GM23338 (cell line): ENCODE data around the gene PDGFRA. TPM values are rescaled to one million over a fixed set of nuclear protein-coding genes. Genes with fewer than 3 reads are reported as not detected.

Source experiments
- ATAC-seq: fragments of 200-7000 bp; cut with Tn5 transposase; 3 replicates; pipeline ENCODE4 v1.9.1; 2020
- DNase-seq: peaks from one replicate; pipeline ENCODE4 v3.0.0-alpha.2; 2015; ENCODE audit warnings: low spot score
- H2AFZ ChIP-seq: fragments of 200-600 bp; sonication (generic); 2 replicates; pipeline ENCODE4 v1.8.0; 2016; ENCODE audit warnings: antibody characterized with exemption, mild to moderate bottlenecking, moderate library complexity
- H3F3A ChIP-seq: fragments of 200-600 bp; sonication (generic); replicated peaks from 2 replicates; pipeline ENCODE4 v1.8.0; 2017; ENCODE audit warnings: antibody characterized with exemption, mixed run types, low read depth
- H3K27ac ChIP-seq: fragments of 200-600 bp; sonication (generic); 2 replicates; pipeline ENCODE4 v1.6.1; 2016; ENCODE audit warnings: low read depth
- H3K27me3 ChIP-seq: fragments of 200-600 bp; sonication (generic); 2 replicates; pipeline ENCODE4 v1.8.0; 2016; ENCODE audit warnings: mild to moderate bottlenecking, mixed run types, moderate library complexity; ENCODE audit not compliant: insufficient read depth
- H3K36me3 ChIP-seq: fragments of 200-600 bp; sonication (generic); 2 replicates; pipeline ENCODE4 v1.8.0; 2016; ENCODE audit warnings: mild to moderate bottlenecking; ENCODE audit not compliant: insufficient read depth
- H3K4me1 ChIP-seq: fragments of 200-600 bp; sonication (generic); 2 replicates; pipeline ENCODE4 v1.8.0; 2016; ENCODE audit warnings: mild to moderate bottlenecking, moderate library complexity; ENCODE audit not compliant: insufficient read depth
- H3K4me2 ChIP-seq: fragments of 200-600 bp; sonication (generic); 2 replicates; pipeline ENCODE4 v1.7.1; 2017; ENCODE audit warnings: mixed run types
- H3K4me3 ChIP-seq: fragments of 200-600 bp; sonication (generic); 2 replicates; pipeline ENCODE4 v1.6.1; 2016; ENCODE audit warnings: mixed run types
- H3K79me2 ChIP-seq: fragments of 200-600 bp; sonication (generic); replicated peaks from 2 replicates; pipeline ENCODE4 v1.8.0; 2017; ENCODE audit warnings: mild to moderate bottlenecking; ENCODE audit not compliant: insufficient read depth
- H3K9me2 ChIP-seq: fragments of 200-600 bp; sonication (generic); 2 replicates; pipeline ENCODE4 v1.8.0; 2017; ENCODE audit not compliant: insufficient read depth
- H4K20me1 ChIP-seq: fragments of 200-600 bp; sonication (generic); replicated peaks from 2 replicates; pipeline ENCODE4 v1.8.0; 2017; ENCODE audit warnings: mild to moderate bottlenecking; ENCODE audit not compliant: insufficient read depth
- H3K27ac Mint-ChIP-seq: 2 replicates; pipeline ENCODE4 v1.8.0; 2020; ENCODE audit warnings: inconsistent platforms, mild to moderate bottlenecking, moderate library complexity, mixed read lengths
- H3K27me3 Mint-ChIP-seq: 3 replicates; pipeline ENCODE4 v1.8.0; 2022; ENCODE audit warnings: low read depth, mild to moderate bottlenecking, moderate library complexity, mixed read lengths, inconsistent platforms; ENCODE audit not compliant: insufficient read depth, poor library complexity
- H3K36me3 Mint-ChIP-seq: 3 replicates; pipeline ENCODE4 v1.8.0; 2021; ENCODE audit warnings: low read depth, mild to moderate bottlenecking, inconsistent platforms, moderate library complexity, mixed read lengths
- H3K4me1 Mint-ChIP-seq: 3 replicates; pipeline ENCODE4 v1.8.0; 2020; ENCODE audit warnings: mild to moderate bottlenecking, inconsistent platforms, mixed read lengths
- H3K4me3 Mint-ChIP-seq: 3 replicates; pipeline ENCODE4 v1.8.0; 2021; ENCODE audit warnings: moderate library complexity, mild to moderate bottlenecking, inconsistent platforms, mixed read lengths
- H3K9me3 Mint-ChIP-seq: 3 replicates; pipeline ENCODE4 v1.8.0; 2020; ENCODE audit warnings: moderate library complexity, mild to moderate bottlenecking, inconsistent platforms, mixed read lengths
- CREB1 ChIP-seq: fragments of 250-450 bp; sonication (Bioruptor Pico); IDR thresholded peaks from 2 replicates; pipeline ENCODE4 v1.5.0; 2020; ENCODE audit warnings: low read depth, mild to moderate bottlenecking, moderate library complexity
- EZH2 ChIP-seq: fragments of 200-600 bp; sonication (generic); IDR thresholded peaks from one replicate; pipeline ENCODE4 v1.8.0; 2017; ENCODE audit warnings: antibody characterized with exemption, mild to moderate bottlenecking, low read depth; ENCODE audit not compliant: unreplicated experiment
- EZH2phosphoT487 ChIP-seq: fragments of 200-600 bp; sonication (generic); IDR thresholded peaks from one replicate; pipeline ENCODE4 v1.8.1; 2018; ENCODE audit warnings: antibody characterized with exemption; ENCODE audit not compliant: unreplicated experiment
- JUNB ChIP-seq: IDR thresholded peaks from one replicate; pipeline ENCODE4 v1.6.1; 2016; ENCODE audit warnings: antibody characterized with exemption; ENCODE audit not compliant: unreplicated experiment
- NANOG ChIP-seq: IDR thresholded peaks from 2 replicates; pipeline ENCODE4 v1.6.1; 2016; ENCODE audit warnings: antibody characterized with exemption, borderline replicate concordance
- POLR2AphosphoS5 ChIP-seq: IDR thresholded peaks from 2 replicates; pipeline ENCODE4 v1.6.1; 2016; ENCODE audit warnings: antibody characterized with exemption, low read depth
- REST ChIP-seq: IDR thresholded peaks from one replicate; pipeline ENCODE4 v1.6.1; 2018; ENCODE audit warnings: antibody characterized with exemption; ENCODE audit not compliant: unreplicated experiment
- STAT1 ChIP-seq: IDR thresholded peaks from one replicate; pipeline ENCODE4 v1.6.1; 2016; ENCODE audit warnings: antibody characterized with exemption; ENCODE audit not compliant: unreplicated experiment
- ZNF114 ChIP-seq: fragments of 250-450 bp; sonication (Bioruptor Pico); IDR thresholded peaks from 2 replicates; pipeline ENCODE4 v1.5.0; 2020; ENCODE audit warnings: mild to moderate bottlenecking, moderate library complexity
- ZNF331 ChIP-seq: fragments of 250-450 bp; sonication (Bioruptor Pico); IDR thresholded peaks from 2 replicates; pipeline ENCODE4 v1.5.0; 2020; ENCODE audit warnings: low read depth, mild to moderate bottlenecking, moderate library complexity
- ZNF462 ChIP-seq: fragments of 250-450 bp; sonication (Bioruptor Pico); IDR thresholded peaks from 2 replicates; pipeline ENCODE4 v1.5.0; 2020; ENCODE audit warnings: mild to moderate bottlenecking, moderate library complexity
- polyA plus RNA-seq: library from polyadenylated mRNA; unstranded; fragments of >200 nt; fragmentation: Nextera tagmentation; extraction: Ambion mirVana; gene quantifications from 2 replicates; pipeline ENCODE4 v1.2.1, GENCODE V29; 2016
- total RNA-seq: library from RNA; depleted of rRNA; stranded (reverse); fragments of >200 nt; shearing (Covaris generic); gene quantifications from 2 replicates; pipeline ENCODE4 v1.2.3, GENCODE V29; 2014
- TF ChIP-seq, protein P1 (sequence below), 2 experiments: fragments of 200-600 bp in 1 of 2; sonication (generic) in 1 of 2; conservative IDR thresholded peaks; 2 replicates each; pipeline versions ENCODE4 v1.5.1 to v1.6.1; 2016 to 2017; ENCODE audit warnings: antibody characterized with exemption in 2 of 2, low read depth in 2 of 2, mild to moderate bottlenecking in 2 of 2, moderate library complexity in 1 of 2
- TF ChIP-seq, protein P2 (sequence below): IDR thresholded peaks from 2 replicates; pipeline ENCODE4 v1.6.1; 2016; ENCODE audit warnings: antibody characterized with exemption

PDGFRA gene
- total and polyA plus RNA-seq, 2 experiments from 2014 or later = 8.0 to 10.8 TPM

GRCh38 chr4:54187148-54187547 is 41.9 kb upstream of the PDGFRA start:
- no peak overlapping the region for H3K4me3 ChIP-seq
- H3K4me1 ChIP-seq = no peaks in the 10 kb centered on the region
- H3K27ac Mint-ChIP-seq = no peak overlapping the region
- DNase-seq = no peak
- H4K20me1 ChIP-seq = no peaks in the 10 kb centered on the region
- no peaks in the 10 kb centered on the region for H3K27me3 Mint-ChIP-seq
- peaks cover 3% of the 10 kb centered on the region; the same call in 2 of the 3 replicates for H3K36me3 Mint-ChIP-seq
- peaks cover 5% of the 10 kb centered on the region for H3K9me3 Mint-ChIP-seq
- H3K27me3 ChIP-seq = no peaks in the 10 kb centered on the region
- H3K4me3 Mint-ChIP-seq = no peak overlapping the region
- H3K9me2 ChIP-seq = no peaks in the 10 kb centered on the region
- no peaks in the 10 kb centered on the region for H3K4me1 Mint-ChIP-seq
- H2AFZ ChIP-seq = peak overlapping the region; percentile 47; the same call in 1 of the 2 replicates
- no peak overlapping the region for H3K27ac ChIP-seq
- H3K4me2 ChIP-seq = no peak overlapping the region
- ATAC-seq = no peak
- TF ChIP-seq, protein P1, sequence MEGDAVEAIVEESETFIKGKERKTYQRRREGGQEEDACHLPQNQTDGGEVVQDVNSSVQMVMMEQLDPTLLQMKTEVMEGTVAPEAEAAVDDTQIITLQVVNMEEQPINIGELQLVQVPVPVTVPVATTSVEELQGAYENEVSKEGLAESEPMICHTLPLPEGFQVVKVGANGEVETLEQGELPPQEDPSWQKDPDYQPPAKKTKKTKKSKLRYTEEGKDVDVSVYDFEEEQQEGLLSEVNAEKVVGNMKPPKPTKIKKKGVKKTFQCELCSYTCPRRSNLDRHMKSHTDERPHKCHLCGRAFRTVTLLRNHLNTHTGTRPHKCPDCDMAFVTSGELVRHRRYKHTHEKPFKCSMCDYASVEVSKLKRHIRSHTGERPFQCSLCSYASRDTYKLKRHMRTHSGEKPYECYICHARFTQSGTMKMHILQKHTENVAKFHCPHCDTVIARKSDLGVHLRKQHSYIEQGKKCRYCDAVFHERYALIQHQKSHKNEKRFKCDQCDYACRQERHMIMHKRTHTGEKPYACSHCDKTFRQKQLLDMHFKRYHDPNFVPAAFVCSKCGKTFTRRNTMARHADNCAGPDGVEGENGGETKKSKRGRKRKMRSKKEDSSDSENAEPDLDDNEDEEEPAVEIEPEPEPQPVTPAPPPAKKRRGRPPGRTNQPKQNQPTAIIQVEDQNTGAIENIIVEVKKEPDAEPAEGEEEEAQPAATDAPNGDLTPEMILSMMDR (conservative IDR thresholded peaks at IDR 0.05; ENCODE audit: low read depth in 2 of 2) = no peak
- no peak for TF ChIP-seq EZH2phosphoT487
- TF ChIP-seq CREB1 (CRISPR knock-in tag) = no peak
- no peak for TF ChIP-seq POLR2AphosphoS5
- no peak for TF ChIP-seq ZNF331 (CRISPR knock-in tag)
- no peak for TF ChIP-seq ZNF114
- no peak for TF ChIP-seq REST
- TF ChIP-seq EZH2 = no peak
- TF ChIP-seq STAT1 = no peak
- no peak for TF ChIP-seq ZNF462 (CRISPR knock-in tag)
- TF ChIP-seq NANOG = no peak
- TF ChIP-seq, protein P2, sequence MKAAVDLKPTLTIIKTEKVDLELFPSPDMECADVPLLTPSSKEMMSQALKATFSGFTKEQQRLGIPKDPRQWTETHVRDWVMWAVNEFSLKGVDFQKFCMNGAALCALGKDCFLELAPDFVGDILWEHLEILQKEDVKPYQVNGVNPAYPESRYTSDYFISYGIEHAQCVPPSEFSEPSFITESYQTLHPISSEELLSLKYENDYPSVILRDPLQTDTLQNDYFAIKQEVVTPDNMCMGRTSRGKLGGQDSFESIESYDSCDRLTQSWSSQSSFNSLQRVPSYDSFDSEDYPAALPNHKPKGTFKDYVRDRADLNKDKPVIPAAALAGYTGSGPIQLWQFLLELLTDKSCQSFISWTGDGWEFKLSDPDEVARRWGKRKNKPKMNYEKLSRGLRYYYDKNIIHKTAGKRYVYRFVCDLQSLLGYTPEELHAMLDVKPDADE = no peak
- TF ChIP-seq JUNB = no peak
- no peaks in the 10 kb centered on the region for H3K79me2 ChIP-seq
- H3F3A ChIP-seq = no peaks in the 10 kb centered on the region
- H3K36me3 ChIP-seq = no peaks in the 10 kb centered on the region
